ENCODE data around the gene SMYD3.

DNA sequence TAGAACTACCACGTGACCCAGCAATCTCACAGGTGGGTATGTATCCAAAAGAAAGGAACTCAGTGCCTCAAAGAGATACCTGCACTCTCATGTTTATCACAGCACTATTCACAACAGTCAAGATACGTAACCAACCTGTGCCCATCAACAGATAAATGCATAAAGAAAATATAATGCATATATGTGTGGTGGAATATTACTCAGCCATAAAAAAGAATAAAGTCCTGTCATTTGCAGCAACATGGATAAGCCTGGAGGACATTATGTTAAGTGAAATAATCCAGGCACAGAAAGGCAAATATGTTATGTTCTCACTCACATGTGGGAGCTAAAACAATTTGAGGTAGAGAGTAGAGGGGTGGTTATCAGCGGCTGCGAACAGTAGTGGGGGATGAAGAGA is 413.8 kb downstream of the SMYD3 start:
- TF ChIP-seq, protein P1, sequence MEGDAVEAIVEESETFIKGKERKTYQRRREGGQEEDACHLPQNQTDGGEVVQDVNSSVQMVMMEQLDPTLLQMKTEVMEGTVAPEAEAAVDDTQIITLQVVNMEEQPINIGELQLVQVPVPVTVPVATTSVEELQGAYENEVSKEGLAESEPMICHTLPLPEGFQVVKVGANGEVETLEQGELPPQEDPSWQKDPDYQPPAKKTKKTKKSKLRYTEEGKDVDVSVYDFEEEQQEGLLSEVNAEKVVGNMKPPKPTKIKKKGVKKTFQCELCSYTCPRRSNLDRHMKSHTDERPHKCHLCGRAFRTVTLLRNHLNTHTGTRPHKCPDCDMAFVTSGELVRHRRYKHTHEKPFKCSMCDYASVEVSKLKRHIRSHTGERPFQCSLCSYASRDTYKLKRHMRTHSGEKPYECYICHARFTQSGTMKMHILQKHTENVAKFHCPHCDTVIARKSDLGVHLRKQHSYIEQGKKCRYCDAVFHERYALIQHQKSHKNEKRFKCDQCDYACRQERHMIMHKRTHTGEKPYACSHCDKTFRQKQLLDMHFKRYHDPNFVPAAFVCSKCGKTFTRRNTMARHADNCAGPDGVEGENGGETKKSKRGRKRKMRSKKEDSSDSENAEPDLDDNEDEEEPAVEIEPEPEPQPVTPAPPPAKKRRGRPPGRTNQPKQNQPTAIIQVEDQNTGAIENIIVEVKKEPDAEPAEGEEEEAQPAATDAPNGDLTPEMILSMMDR (IDR thresholded peaks at IDR 0.05): no peak
- TF ChIP-seq EZH2 (IDR thresholded peaks at IDR 0.05; ENCODE audit: borderline replicate concordance, insufficient read depth, low read depth, low read length, poor library complexity, severe bottlenecking): no peak
